Smooth muscle cell of the coronary artery (primary cell): ENCODE results near the gene FAM171A1. TPM values are rescaled to one million over a fixed set of nuclear protein-coding genes. Genes with fewer than 3 reads are reported as not detected.

Source experiments
- total RNA-seq: library from RNA; depleted of rRNA; stranded (reverse); fragments of >200 nt; gene quantifications from 2 replicates; pipeline ENCODE4 v1.2.3, GENCODE V29; 2014; ENCODE audit warnings: low replicate concordance

The FAM171A1 gene
- total RNA-seq: 10.1 and 15.9 TPM in 2 replicates

DNA sequence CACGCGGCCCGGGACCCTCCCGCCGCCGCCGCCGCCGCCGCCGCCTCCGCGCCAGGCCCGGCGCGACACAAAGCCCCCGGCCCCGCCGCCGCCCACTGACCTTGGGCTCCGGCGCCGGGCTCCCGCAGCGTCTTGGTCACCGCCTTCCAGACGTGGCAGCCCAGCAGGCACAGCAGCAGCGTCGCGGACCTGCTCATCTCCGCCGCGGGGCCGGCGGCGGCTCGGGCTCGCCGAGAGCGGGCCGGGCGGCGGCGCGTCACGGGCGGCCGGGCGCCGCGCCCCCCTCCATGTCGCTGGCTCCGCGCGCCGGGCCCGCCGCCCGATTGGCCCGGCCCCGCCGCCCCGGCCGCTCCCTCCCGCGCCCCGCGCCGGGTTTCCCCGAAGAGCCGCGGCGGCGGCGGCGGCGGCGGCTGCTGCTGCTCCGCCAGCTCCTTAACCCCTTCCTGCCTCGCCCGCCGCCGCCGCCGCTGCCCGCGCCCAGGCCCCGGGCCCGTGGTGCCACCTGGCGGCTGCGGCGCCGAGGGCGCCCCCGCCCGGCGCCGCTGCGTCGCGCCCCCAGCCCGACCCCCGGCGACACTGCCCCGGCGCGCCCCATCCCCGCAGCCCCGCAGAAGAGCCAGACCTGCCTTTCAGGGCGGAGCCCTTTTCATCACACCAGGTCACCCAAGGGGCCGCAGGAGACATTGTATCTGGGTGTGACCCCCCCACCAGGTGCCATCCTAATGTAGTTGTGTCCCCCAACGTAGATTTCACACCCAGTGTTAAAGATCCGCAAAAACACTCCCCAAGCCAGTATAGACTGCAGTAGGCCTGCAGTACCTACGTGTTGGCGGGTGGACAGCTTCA is at the start of gene FAM171A1:
TSS of gene FAM171A1 (minus strand) at position 434 of the 846 bp plus-strand sequence. CDS start at position 197, 237 bp downstream.

GRCh38 chr10:15168291-15168785 is 202.8 kb downstream of the FAM171A1 start, which contains the start of gene NMT2:
NMT2 (minus strand) TSS chr10:15168693; CDS start chr10:15168612, 81 bp downstream.

Other genes starting within 250 kb of the FAM171A1 start
- 24.2 and 36.1 TPM in 2 replicates for gene NMT2, start 202.6 kb downstream of the FAM171A1 start, total RNA-seq